ENCODE results near the gene CELF2.

The CELF2 gene

DNA sequence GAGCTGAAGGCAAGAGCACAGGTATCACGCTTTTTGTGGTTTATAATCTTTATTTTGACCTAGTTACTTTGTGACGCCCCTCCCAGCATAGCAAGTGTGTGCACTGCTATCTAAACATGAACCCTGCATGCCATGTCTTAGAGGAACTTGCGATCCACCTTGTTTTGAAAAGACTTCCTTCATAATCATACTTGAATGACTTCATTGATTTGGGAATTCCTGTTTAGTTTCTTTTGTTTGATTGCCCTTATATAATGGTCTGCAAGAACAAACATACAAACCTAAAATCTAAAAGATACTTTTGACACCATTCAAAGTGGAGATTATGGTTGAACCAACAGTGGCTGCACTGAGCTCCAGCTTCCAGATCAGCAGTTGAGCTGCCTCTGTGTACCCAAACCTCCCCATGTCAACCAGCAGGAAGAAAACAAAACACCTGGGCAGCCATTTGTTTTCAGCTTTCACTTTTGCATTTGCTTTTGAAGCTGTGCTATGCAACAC, 132.6 kb downstream of the CELF2 start:
- peaks cover 22% of the 10 kb centered on the region for H3K4me1 ChIP-seq (ENCODE audit: control insufficient read depth, low read length)
- no peaks in the 10 kb centered on the region for H3K9me3 ChIP-seq (ENCODE audit: control insufficient read depth, insufficient read depth, low read length)
- no peaks in the 10 kb centered on the region for H3F3A ChIP-seq (ENCODE audit: control insufficient read depth, insufficient read depth)
- no peak overlapping the region for H3K27ac ChIP-seq (ENCODE audit: low read depth, low read length)
- H3K9me2 ChIP-seq (replicated peaks; ENCODE audit: control insufficient read depth, low read length), result no peaks in the 10 kb centered on the region
- TF ChIP-seq, protein P1, sequence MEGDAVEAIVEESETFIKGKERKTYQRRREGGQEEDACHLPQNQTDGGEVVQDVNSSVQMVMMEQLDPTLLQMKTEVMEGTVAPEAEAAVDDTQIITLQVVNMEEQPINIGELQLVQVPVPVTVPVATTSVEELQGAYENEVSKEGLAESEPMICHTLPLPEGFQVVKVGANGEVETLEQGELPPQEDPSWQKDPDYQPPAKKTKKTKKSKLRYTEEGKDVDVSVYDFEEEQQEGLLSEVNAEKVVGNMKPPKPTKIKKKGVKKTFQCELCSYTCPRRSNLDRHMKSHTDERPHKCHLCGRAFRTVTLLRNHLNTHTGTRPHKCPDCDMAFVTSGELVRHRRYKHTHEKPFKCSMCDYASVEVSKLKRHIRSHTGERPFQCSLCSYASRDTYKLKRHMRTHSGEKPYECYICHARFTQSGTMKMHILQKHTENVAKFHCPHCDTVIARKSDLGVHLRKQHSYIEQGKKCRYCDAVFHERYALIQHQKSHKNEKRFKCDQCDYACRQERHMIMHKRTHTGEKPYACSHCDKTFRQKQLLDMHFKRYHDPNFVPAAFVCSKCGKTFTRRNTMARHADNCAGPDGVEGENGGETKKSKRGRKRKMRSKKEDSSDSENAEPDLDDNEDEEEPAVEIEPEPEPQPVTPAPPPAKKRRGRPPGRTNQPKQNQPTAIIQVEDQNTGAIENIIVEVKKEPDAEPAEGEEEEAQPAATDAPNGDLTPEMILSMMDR (IDR thresholded peaks at IDR 0.05; ENCODE audit: low read depth, low read length, poor library complexity, severe bottlenecking), result no peak
- TF ChIP-seq EZH2phosphoT487 (IDR thresholded peaks at IDR 0.05; ENCODE audit: borderline replicate concordance, low read length), result no peak
- H4K20me1 ChIP-seq (ENCODE audit: control insufficient read depth, insufficient read depth, low read depth, low read length), result no peaks in the 10 kb centered on the region
- no peak overlapping the region for H3K4me2 ChIP-seq (ENCODE audit: low read length)
- no peak overlapping the region for H3K4me3 ChIP-seq (ENCODE audit: low read length)
- no peaks in the 10 kb centered on the region for H3K79me2 ChIP-seq (ENCODE audit: control insufficient read depth, low read length)
- H3K36me3 ChIP-seq (ENCODE audit: control insufficient read depth, low read length), result no peaks in the 10 kb centered on the region
- H3K27me3 ChIP-seq (ENCODE audit: control insufficient read depth, low read length), result peaks cover 75% of the 10 kb centered on the region

DNA sequence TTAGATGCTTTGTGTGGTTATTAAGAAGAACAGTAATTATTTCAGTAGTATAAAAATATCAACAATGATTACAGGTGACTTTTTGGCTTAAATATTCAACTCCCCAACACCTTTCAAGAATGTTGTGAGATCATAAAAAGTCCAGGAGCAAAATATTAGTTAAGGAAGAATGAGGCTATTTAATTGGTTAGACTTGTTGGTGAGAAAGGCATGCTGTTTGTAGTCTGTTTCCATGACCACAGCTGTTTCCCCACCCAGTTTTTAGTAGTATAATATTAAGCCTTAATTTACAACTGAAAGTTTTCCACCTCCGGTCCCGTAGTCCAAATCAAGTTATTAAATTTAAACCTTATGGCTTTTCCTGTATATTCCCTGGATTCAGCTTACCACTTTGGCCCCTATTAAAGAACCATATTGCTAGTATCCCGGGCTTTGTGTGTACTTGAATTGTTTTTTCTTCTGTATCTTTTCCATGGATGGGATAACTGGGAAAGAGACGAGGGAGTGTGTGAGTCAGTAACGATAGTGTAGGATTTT, 133.3 kb downstream of the CELF2 start:
- Histone ChIP-seq H3K4me1 (ENCODE audit: control insufficient read depth, low read length) (peaks cover 15% of the 10 kb centered on the region), H3K4me3 (ENCODE audit: low read length) (no peak overlapping the region), H4K20me1 (ENCODE audit: control insufficient read depth, insufficient read depth, low read depth, low read length) (no peaks in the 10 kb centered on the region), H3K9me3 (ENCODE audit: control insufficient read depth, insufficient read depth, low read length) (no peaks in the 10 kb centered on the region), H3K4me2 (ENCODE audit: low read length) (no peak overlapping the region), H3K27me3 (ENCODE audit: control insufficient read depth, low read length) (peaks cover 82% of the 10 kb centered on the region), H3K9me2 (replicated peaks; ENCODE audit: control insufficient read depth, low read length) (no peaks in the 10 kb centered on the region), H3K36me3 (ENCODE audit: control insufficient read depth, low read length) (no peaks in the 10 kb centered on the region), H3K27ac (ENCODE audit: low read depth, low read length) (no peak overlapping the region), H3F3A (ENCODE audit: control insufficient read depth, insufficient read depth) (no peaks in the 10 kb centered on the region), H3K79me2 (ENCODE audit: control insufficient read depth, low read length) (no peaks in the 10 kb centered on the region)
- TF ChIP-seq EZH2phosphoT487 (IDR thresholded peaks at IDR 0.05; ENCODE audit: borderline replicate concordance, low read length), result no peak
- TF ChIP-seq, protein P1 (IDR thresholded peaks at IDR 0.05; ENCODE audit: low read depth, low read length, poor library complexity, severe bottlenecking), result no peak

DNA sequence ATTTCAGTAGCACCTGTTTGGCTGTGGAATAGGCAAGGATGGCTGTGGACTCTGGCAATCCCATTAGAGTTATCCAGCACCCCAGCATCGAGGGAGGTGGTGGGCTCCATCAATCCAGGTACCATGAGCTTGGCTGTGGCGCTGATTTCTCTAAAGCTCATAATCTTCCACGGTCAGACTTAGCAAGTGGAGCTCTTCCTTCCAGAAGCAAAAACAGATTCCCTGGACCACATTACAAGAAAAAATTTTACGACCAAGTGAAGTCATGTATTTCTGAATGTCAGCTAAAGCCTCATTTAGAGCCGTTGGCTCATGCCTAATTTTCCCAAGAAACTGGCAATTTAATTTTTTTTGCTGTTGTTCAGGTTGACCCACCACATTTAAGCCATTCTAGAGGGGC, 135.1 kb downstream of the CELF2 start:
- no peak for TF ChIP-seq EZH2phosphoT487 (IDR thresholded peaks at IDR 0.05; ENCODE audit: borderline replicate concordance, low read length)
- TF ChIP-seq, protein P1 (IDR thresholded peaks at IDR 0.05; ENCODE audit: low read depth, low read length, poor library complexity, severe bottlenecking), result no peak
- no peaks in the 10 kb centered on the region for H3K9me2 ChIP-seq (replicated peaks; ENCODE audit: control insufficient read depth, low read length)
- H3K4me1 ChIP-seq (ENCODE audit: control insufficient read depth, low read length), result peaks cover 8% of the 10 kb centered on the region
- no peak overlapping the region for H3K4me3 ChIP-seq (ENCODE audit: low read length)
- no peak overlapping the region for H3K4me2 ChIP-seq (ENCODE audit: low read length)
- H3K36me3 ChIP-seq (ENCODE audit: control insufficient read depth, low read length), result no peaks in the 10 kb centered on the region
- H3K79me2 ChIP-seq (ENCODE audit: control insufficient read depth, low read length), result no peaks in the 10 kb centered on the region
- H3K27ac ChIP-seq (ENCODE audit: low read depth, low read length), result no peak overlapping the region
- H3K9me3 ChIP-seq (ENCODE audit: control insufficient read depth, insufficient read depth, low read length), result no peaks in the 10 kb centered on the region
- no peaks in the 10 kb centered on the region for H4K20me1 ChIP-seq (ENCODE audit: control insufficient read depth, insufficient read depth, low read depth, low read length)
- peaks cover 91% of the 10 kb centered on the region for H3K27me3 ChIP-seq (ENCODE audit: control insufficient read depth, low read length)
- no peaks in the 10 kb centered on the region for H3F3A ChIP-seq (ENCODE audit: control insufficient read depth, insufficient read depth)

All from DOHH2 (cell line).